ENCODE results near the gene GALNT2. TPM values are rescaled to one million over a fixed set of nuclear protein-coding genes. Genes with fewer than 3 reads are reported as not detected.
A peak's percentile ranks its signal among the peaks of the same experiment; 100 is the strongest.

The GALNT2 gene
- total RNA-seq, 1 donor from 2014 or later, result 36.0 TPM

GRCh38 chr1:230086151-230086550, 19.1 kb downstream of the GALNT2 start:
- H3K4me1 ChIP-seq (ENCODE audit: control insufficient read depth in 3 of 3, insufficient read depth in 3 of 3, low read length in 3 of 3), result peaks cover 31 to 67% (median 40%) of the 10 kb centered on the region in 3 donors
- H3K36me3 ChIP-seq (ENCODE audit: control insufficient read depth in 3 of 3, insufficient read depth in 3 of 3, low read length in 3 of 3), result no peaks in the 10 kb centered on the region
- H3K9me3 ChIP-seq (ENCODE audit: control insufficient read depth in 3 of 3, low read length in 3 of 3), result peaks cover 0 to 4% (median 0%) of the 10 kb centered on the region in 3 donors
- H3K9ac ChIP-seq (ENCODE audit: low read depth in 1 of 3, low read length in 3 of 3), result no peak overlapping the region
- H3K4me3 ChIP-seq (ENCODE audit: low read length in 3 of 3), result no peak overlapping the region
- no peaks in the 10 kb centered on the region for H3K27me3 ChIP-seq (ENCODE audit: control insufficient read depth in 3 of 3, insufficient read depth in 3 of 3, low read length in 3 of 3)
- no peak overlapping the region for H3K27ac ChIP-seq (ENCODE audit: low read depth, low read length)

GRCh38 chr1:230087028-230087716, 20.1 kb downstream of the GALNT2 start:
- no peak overlapping the region for H3K27ac ChIP-seq (ENCODE audit: low read depth, low read length)
- H3K9ac ChIP-seq (ENCODE audit: low read depth in 1 of 3, low read length in 3 of 3), result peak overlapping the region in 1 of 3 donors; percentile 16
- H3K4me1 ChIP-seq (ENCODE audit: control insufficient read depth in 3 of 3, insufficient read depth in 3 of 3, low read length in 3 of 3), result peaks cover 36 to 65% (median 40%) of the 10 kb centered on the region in 3 donors
- peaks cover 0 to 4% (median 0%) of the 10 kb centered on the region in 3 donors for H3K9me3 ChIP-seq (ENCODE audit: control insufficient read depth in 3 of 3, low read length in 3 of 3)
- no peak overlapping the region for H3K4me3 ChIP-seq (ENCODE audit: low read length in 3 of 3)
- peaks cover 0 to 3% (median 0%) of the 10 kb centered on the region in 3 donors for H3K36me3 ChIP-seq (ENCODE audit: control insufficient read depth in 3 of 3, insufficient read depth in 3 of 3, low read length in 3 of 3)
- H3K27me3 ChIP-seq (ENCODE audit: control insufficient read depth in 3 of 3, insufficient read depth in 3 of 3, low read length in 3 of 3), result no peaks in the 10 kb centered on the region

- Histone ChIP-seq H3K4me3 (ENCODE audit: low read length in 3 of 3) (no peak overlapping the region), H3K9ac (ENCODE audit: low read depth in 1 of 3, low read length in 3 of 3) (no peak overlapping the region), H3K27me3 (ENCODE audit: control insufficient read depth in 3 of 3, insufficient read depth in 3 of 3, low read length in 3 of 3) (no peaks in the 10 kb centered on the region), H3K36me3 (ENCODE audit: control insufficient read depth in 3 of 3, insufficient read depth in 3 of 3, low read length in 3 of 3) (peaks cover 0 to 3% (median 0%) of the 10 kb centered on the region in 3 donors), H3K9me3 (ENCODE audit: control insufficient read depth in 3 of 3, low read length in 3 of 3) (peaks cover 0 to 2% (median 0%) of the 10 kb centered on the region in 3 donors), H3K27ac (ENCODE audit: low read depth, low read length) (no peak overlapping the region), H3K4me1 (ENCODE audit: control insufficient read depth in 3 of 3, insufficient read depth in 3 of 3, low read length in 3 of 3) (peaks cover 36 to 62% (median 40%) of the 10 kb centered on the region in 3 donors)
These were observed 20.7 kb downstream of the GALNT2 start for GRCh38 chr1:230087717-230088105.

GRCh38 chr1:230090194-230090711, 23.2 kb downstream of the GALNT2 start:
- Histone ChIP-seq H3K9ac (ENCODE audit: low read depth in 1 of 3, low read length in 3 of 3) (no peak overlapping the region), H3K4me3 (ENCODE audit: low read length in 3 of 3) (no peak overlapping the region), H3K27ac (ENCODE audit: low read depth, low read length) (no peak overlapping the region), H3K9me3 (ENCODE audit: control insufficient read depth in 3 of 3, low read length in 3 of 3) (no peaks in the 10 kb centered on the region), H3K4me1 (ENCODE audit: control insufficient read depth in 3 of 3, insufficient read depth in 3 of 3, low read length in 3 of 3) (peaks cover 25 to 41% (median 26%) of the 10 kb centered on the region in 3 donors), H3K36me3 (ENCODE audit: control insufficient read depth in 3 of 3, insufficient read depth in 3 of 3, low read length in 3 of 3) (peaks cover 0 to 3% (median 0%) of the 10 kb centered on the region in 3 donors), H3K27me3 (ENCODE audit: control insufficient read depth in 3 of 3, insufficient read depth in 3 of 3, low read length in 3 of 3) (no peaks in the 10 kb centered on the region)

GRCh38 chr1:230091473-230092231, 24.6 kb downstream of the GALNT2 start:
- Histone ChIP-seq H3K27ac (ENCODE audit: low read depth, low read length) (no peak overlapping the region), H3K36me3 (ENCODE audit: control insufficient read depth in 3 of 3, insufficient read depth in 3 of 3, low read length in 3 of 3) (peaks cover 0 to 3% (median 0%) of the 10 kb centered on the region in 3 donors), H3K9ac (ENCODE audit: low read depth in 1 of 3, low read length in 3 of 3) (no peak overlapping the region), H3K4me3 (ENCODE audit: low read length in 3 of 3) (no peak overlapping the region), H3K27me3 (ENCODE audit: control insufficient read depth in 3 of 3, insufficient read depth in 3 of 3, low read length in 3 of 3) (no peaks in the 10 kb centered on the region), H3K9me3 (ENCODE audit: control insufficient read depth in 3 of 3, low read length in 3 of 3) (no peaks in the 10 kb centered on the region), H3K4me1 (ENCODE audit: control insufficient read depth in 3 of 3, insufficient read depth in 3 of 3, low read length in 3 of 3) (peaks cover 15 to 31% (median 18%) of the 10 kb centered on the region in 3 donors)

GRCh38 chr1:230094746-230095145, 27.7 kb downstream of the GALNT2 start:
- Histone ChIP-seq H3K4me1 (ENCODE audit: control insufficient read depth in 3 of 3, insufficient read depth in 3 of 3, low read length in 3 of 3) (peaks cover 11 to 25% (median 16%) of the 10 kb centered on the region in 3 donors), H3K9ac (ENCODE audit: low read depth in 1 of 3, low read length in 3 of 3) (no peak overlapping the region), H3K27me3 (ENCODE audit: control insufficient read depth in 3 of 3, insufficient read depth in 3 of 3, low read length in 3 of 3) (no peaks in the 10 kb centered on the region), H3K27ac (ENCODE audit: low read depth, low read length) (no peak overlapping the region), H3K36me3 (ENCODE audit: control insufficient read depth in 3 of 3, insufficient read depth in 3 of 3, low read length in 3 of 3) (peaks cover 0 to 3% (median 0%) of the 10 kb centered on the region in 3 donors), H3K4me3 (ENCODE audit: low read length in 3 of 3) (no peak overlapping the region), H3K9me3 (ENCODE audit: control insufficient read depth in 3 of 3, low read length in 3 of 3) (no peaks in the 10 kb centered on the region)

- Histone ChIP-seq H3K4me3 (ENCODE audit: low read length in 3 of 3) (no peak overlapping the region), H3K9ac (ENCODE audit: low read depth in 1 of 3, low read length in 3 of 3) (no peak overlapping the region), H3K27me3 (ENCODE audit: control insufficient read depth in 3 of 3, insufficient read depth in 3 of 3, low read length in 3 of 3) (no peaks in the 10 kb centered on the region), H3K9me3 (ENCODE audit: control insufficient read depth in 3 of 3, low read length in 3 of 3) (no peaks in the 10 kb centered on the region), H3K4me1 (ENCODE audit: control insufficient read depth in 3 of 3, insufficient read depth in 3 of 3, low read length in 3 of 3) (peaks cover 4 to 19% (median 12%) of the 10 kb centered on the region in 3 donors), H3K36me3 (ENCODE audit: control insufficient read depth in 3 of 3, insufficient read depth in 3 of 3, low read length in 3 of 3) (peaks cover 0 to 3% (median 0%) of the 10 kb centered on the region in 3 donors), H3K27ac (ENCODE audit: low read depth, low read length) (no peak overlapping the region)
These were observed 28.9 kb downstream of the GALNT2 start for GRCh38 chr1:230095938-230096337.

GRCh38 chr1:230097370-230097769, 30.3 kb downstream of the GALNT2 start:
- H3K9me3 ChIP-seq (ENCODE audit: control insufficient read depth in 3 of 3, low read length in 3 of 3), result no peaks in the 10 kb centered on the region
- H3K36me3 ChIP-seq (ENCODE audit: control insufficient read depth in 3 of 3, insufficient read depth in 3 of 3, low read length in 3 of 3), result no peaks in the 10 kb centered on the region
- H3K9ac ChIP-seq (ENCODE audit: low read depth in 1 of 3, low read length in 3 of 3), result no peak overlapping the region
- H3K27ac ChIP-seq (ENCODE audit: low read depth, low read length), result no peak overlapping the region
- no peak overlapping the region for H3K4me3 ChIP-seq (ENCODE audit: low read length in 3 of 3)
- no peaks in the 10 kb centered on the region for H3K27me3 ChIP-seq (ENCODE audit: control insufficient read depth in 3 of 3, insufficient read depth in 3 of 3, low read length in 3 of 3)
- peaks cover 4 to 19% (median 8%) of the 10 kb centered on the region in 3 donors for H3K4me1 ChIP-seq (ENCODE audit: control insufficient read depth in 3 of 3, insufficient read depth in 3 of 3, low read length in 3 of 3)

- Histone ChIP-seq H3K27me3 (ENCODE audit: control insufficient read depth in 3 of 3, insufficient read depth in 3 of 3, low read length in 3 of 3) (no peaks in the 10 kb centered on the region), H3K36me3 (ENCODE audit: control insufficient read depth in 3 of 3, insufficient read depth in 3 of 3, low read length in 3 of 3) (no peaks in the 10 kb centered on the region), H3K9ac (ENCODE audit: low read depth in 1 of 3, low read length in 3 of 3) (no peak overlapping the region), H3K4me3 (ENCODE audit: low read length in 3 of 3) (no peak overlapping the region), H3K9me3 (ENCODE audit: control insufficient read depth in 3 of 3, low read length in 3 of 3) (no peaks in the 10 kb centered on the region), H3K4me1 (ENCODE audit: control insufficient read depth in 3 of 3, insufficient read depth in 3 of 3, low read length in 3 of 3) (peaks cover 11 to 32% (median 17%) of the 10 kb centered on the region in 3 donors), H3K27ac (ENCODE audit: low read depth, low read length) (no peak overlapping the region)
These were observed 31.7 kb downstream of the GALNT2 start for GRCh38 chr1:230098723-230099122.

- H3K27me3 ChIP-seq (ENCODE audit: control insufficient read depth in 3 of 3, insufficient read depth in 3 of 3, low read length in 3 of 3), result no peaks in the 10 kb centered on the region
- H3K9ac ChIP-seq (ENCODE audit: low read depth in 1 of 3, low read length in 3 of 3), result no peak overlapping the region
- no peak overlapping the region for H3K4me3 ChIP-seq (ENCODE audit: low read length in 3 of 3)
- H3K9me3 ChIP-seq (ENCODE audit: control insufficient read depth in 3 of 3, low read length in 3 of 3), result no peaks in the 10 kb centered on the region
- no peaks in the 10 kb centered on the region for H3K36me3 ChIP-seq (ENCODE audit: control insufficient read depth in 3 of 3, insufficient read depth in 3 of 3, low read length in 3 of 3)
- peaks cover 19 to 40% (median 25%) of the 10 kb centered on the region in 3 donors for H3K4me1 ChIP-seq (ENCODE audit: control insufficient read depth in 3 of 3, insufficient read depth in 3 of 3, low read length in 3 of 3)
- H3K27ac ChIP-seq (ENCODE audit: low read depth, low read length), result no peak overlapping the region
These were observed 32.4 kb downstream of the GALNT2 start for GRCh38 chr1:230099465-230099864.

Measured in skeletal muscle tissue (tissue), 4 donors.